Natural killer cell (primary cell): ENCODE measurements around the gene ANKRD12. TPM values are rescaled to one million over a fixed set of nuclear protein-coding genes. Genes with fewer than 3 reads are reported as not detected.
A peak's percentile ranks its signal among the peaks of the same experiment; 100 is the strongest.

Experiments
- ATAC-seq, 3 donors: fragments of 150-1000 bp in 2 of 3; fragments of 200-7000 bp in 1 of 3; cut with Tn5 transposase; 1 replicate in 1 of 3; 2 replicates in 2 of 3; pipeline ENCODE4 v1.10.0; 2021; ENCODE audit warnings: mild to moderate bottlenecking in 2 of 3, moderate library complexity in 2 of 3
- DNase-seq, 2 donors: peaks; one replicate each; pipeline versions ENCODE4 v3.0.0 to v3.0.0-alpha.2; 2013 to 2021; ENCODE audit warnings: mixed read lengths in 1 of 2
- H3K27ac ChIP-seq: one replicate; pipeline ENCODE4 v1.5.1; 2013; ENCODE audit warnings: mild to moderate bottlenecking, low read length
- H3K27me3 ChIP-seq: one replicate; pipeline ENCODE4 v1.6.1; 2013; ENCODE audit warnings: low read length; ENCODE audit not compliant: control insufficient read depth, insufficient read depth
- H3K36me3 ChIP-seq: one replicate; pipeline ENCODE4 v1.6.1; 2013; ENCODE audit warnings: low read length; ENCODE audit not compliant: control insufficient read depth, insufficient read depth
- H3K4me1 ChIP-seq: one replicate; pipeline ENCODE4 v1.6.1; 2013; ENCODE audit warnings: low read length; ENCODE audit not compliant: control insufficient read depth, insufficient read depth
- H3K4me3 ChIP-seq: one replicate; pipeline ENCODE4 v1.5.1; 2013; ENCODE audit warnings: low read length
- H3K9me3 ChIP-seq: one replicate; pipeline ENCODE4 v1.6.1; 2013; ENCODE audit warnings: low read length; ENCODE audit not compliant: control insufficient read depth, insufficient read depth
- H3K27ac Mint-ChIP-seq, 2 donors: one replicate each; pipeline ENCODE4 v1.8.0; 2022; ENCODE audit warnings: mild to moderate bottlenecking in 2 of 2, mixed read lengths in 2 of 2, moderate library complexity in 1 of 2
- H3K27me3 Mint-ChIP-seq, 2 donors: one replicate each; pipeline ENCODE4 v1.8.0; 2022; ENCODE audit warnings: low read depth in 2 of 2, mixed read lengths in 2 of 2
- H3K36me3 Mint-ChIP-seq: one replicate; pipeline ENCODE4 v1.8.0; 2022; ENCODE audit warnings: mixed read lengths
- H3K4me1 Mint-ChIP-seq, 2 donors: one replicate each; pipeline ENCODE4 v1.8.0; 2022; ENCODE audit warnings: mixed read lengths in 2 of 2
- H3K4me3 Mint-ChIP-seq: one replicate; pipeline ENCODE4 v1.8.0; 2022; ENCODE audit warnings: mild to moderate bottlenecking, moderate library complexity, mixed read lengths
- H3K9me3 Mint-ChIP-seq, 2 donors: one replicate each; pipeline ENCODE4 v1.8.0; 2022; ENCODE audit warnings: mixed read lengths in 2 of 2
- CTCF ChIP-seq: fragments of 200-600 bp; IDR thresholded peaks from one replicate; pipeline ENCODE4 v1.8.0; 2022; ENCODE audit warnings: antibody characterized with exemption
- WGBS: methylation state at CpG from one replicate; pipeline ENCODE4 v1.1.7; 2013; ENCODE audit warnings: missing lambda C conversion rate; ENCODE audit not compliant: insufficient coverage; 5-methylcytosine and 5-hydroxymethylcytosine counted together
- intact Hi-C: fragments of 100-400 bp; cut with micrococcal nuclease; formaldehyde crosslinking; loops from one replicate; pipeline ENCODE4 v1.14.2; 2022
- total RNA-seq, 4 donors: library from RNA; stranded (reverse); fragments of 120-200 nt in 1 of 4; gene quantifications; one replicate each; pipeline versions ENCODE4 v1.2.3 to v1.2.4, GENCODE V29; 2013 to 2022

Gene ANKRD12
- total RNA-seq, 3 donors from 2014 or later (not counting 1 experiment from before 2014, with no cell fraction given) = 136 to 148 (median 141) TPM

DNA sequence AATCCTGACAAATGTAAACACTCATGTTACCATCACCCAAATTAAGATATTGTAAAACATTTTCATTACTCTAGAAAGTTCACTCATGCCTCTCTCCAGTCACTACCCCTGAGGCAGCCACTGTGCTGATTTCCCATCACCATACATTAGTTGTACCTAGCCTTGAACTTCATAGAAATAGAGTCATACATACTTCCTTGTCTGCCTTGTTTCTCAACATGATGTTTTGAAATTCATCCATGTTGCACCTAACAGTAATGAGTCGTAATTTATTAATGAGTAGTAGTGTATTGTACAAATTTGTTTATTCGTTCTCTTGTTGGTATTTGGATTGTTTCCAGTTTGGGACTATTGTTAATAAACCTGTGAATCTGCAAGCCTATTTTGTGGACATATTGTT is 149.0 kb downstream of the ANKRD12 start:
- Histone ChIP-seq H3K27ac (no peak overlapping the region), H3K4me1 (no peaks in the 10 kb centered on the region), H3K27me3 (no peaks in the 10 kb centered on the region), H3K9me3 (no peaks in the 10 kb centered on the region), H3K36me3 (peaks cover 18% of the 10 kb centered on the region), H3K4me3 (no peak overlapping the region)
- Mint-ChIP-seq H3K4me1 (no peaks in the 10 kb centered on the region), H3K36me3 (peaks cover 7% of the 10 kb centered on the region), H3K4me3 (no peak overlapping the region), H3K27me3 (no peaks in the 10 kb centered on the region), H3K27ac (no peak overlapping the region), H3K9me3 (no peaks in the 10 kb centered on the region)
- TF ChIP-seq CTCF = no peak
- intact Hi-C loops = no loop called here
- ATAC-seq = no peak
- no peak for DNase-seq
- no CpG with 5 or more reads among the region's 2 CpGs for WGBS

- H3K27me3 Mint-ChIP-seq = no peaks in the 10 kb centered on the region
- Histone ChIP-seq H3K27ac (no peak overlapping the region), H3K36me3 (peaks cover 7% of the 10 kb centered on the region), H3K4me3 (no peak overlapping the region), H3K9me3 (no peaks in the 10 kb centered on the region), H3K4me1 (no peaks in the 10 kb centered on the region), H3K27me3 (no peaks in the 10 kb centered on the region)
- no peak overlapping the region for H3K4me3 Mint-ChIP-seq
- 96% methylated on average over 4 of the region's 7 CpGs for WGBS
- ATAC-seq (no peak), DNase-seq (no peak)
- no peaks in the 10 kb centered on the region for H3K4me1 Mint-ChIP-seq
- no peaks in the 10 kb centered on the region for H3K36me3 Mint-ChIP-seq
- no peaks in the 10 kb centered on the region for H3K9me3 Mint-ChIP-seq
- no peak for TF ChIP-seq CTCF
- peak overlapping the region in 1 of 2 donors; percentile 33 for H3K27ac Mint-ChIP-seq
- intact Hi-C loops = no loop called here
These were observed 150.5 kb downstream of the ANKRD12 start for GRCh38 chr18:9287036-9287435.

- DNase-seq (no peak), ATAC-seq (no peak)
- no peaks in the 10 kb centered on the region for H3K4me1 ChIP-seq
- Mint-ChIP-seq H3K36me3 (peaks cover 5% of the 10 kb centered on the region), H3K27ac (no peak overlapping the region), H3K9me3 (peaks cover 0 to 3% of the 10 kb centered on the region in 2 donors), H3K4me1 (no peaks in the 10 kb centered on the region), H3K27me3 (no peaks in the 10 kb centered on the region), H3K4me3 (no peak overlapping the region)
- no peaks in the 10 kb centered on the region for H3K36me3 ChIP-seq
- no peaks in the 10 kb centered on the region for H3K27me3 ChIP-seq
- no peak for TF ChIP-seq CTCF
- no peak overlapping the region for H3K4me3 ChIP-seq
- intact Hi-C loops = no loop called here
- no peak overlapping the region for H3K27ac ChIP-seq
- peaks cover 5% of the 10 kb centered on the region for H3K9me3 ChIP-seq
These were observed 153.1 kb downstream of the ANKRD12 start for GRCh38 chr18:9289698-9290097.

DNA sequence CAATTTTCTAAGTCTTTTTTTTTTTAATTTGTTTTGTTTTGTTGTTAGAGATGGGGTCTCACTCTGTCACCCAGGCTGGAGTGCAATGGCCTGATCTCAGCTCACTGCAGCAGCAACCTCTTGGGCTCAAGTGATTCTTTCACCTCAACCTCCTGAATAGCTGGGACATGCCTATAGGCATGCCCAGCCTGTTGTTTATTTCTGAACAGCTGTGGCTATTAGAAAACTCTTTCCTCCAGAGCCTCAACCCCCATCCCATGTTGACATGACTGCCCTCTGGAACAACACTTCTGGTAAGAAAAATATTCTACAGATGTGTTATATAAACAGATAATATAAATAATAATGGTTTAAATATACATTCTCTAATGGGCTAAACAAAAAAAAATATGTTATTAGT is 153.6 kb downstream of the ANKRD12 start:
- H3K36me3 Mint-ChIP-seq = peaks cover 5% of the 10 kb centered on the region
- no peaks in the 10 kb centered on the region for H3K27me3 ChIP-seq
- H3K27ac Mint-ChIP-seq = no peak overlapping the region
- H3K9me3 ChIP-seq = peaks cover 5% of the 10 kb centered on the region
- no peaks in the 10 kb centered on the region for H3K4me1 Mint-ChIP-seq
- H3K4me3 Mint-ChIP-seq = no peak overlapping the region
- H3K36me3 ChIP-seq = no peaks in the 10 kb centered on the region
- H3K9me3 Mint-ChIP-seq = peaks cover 0 to 3% of the 10 kb centered on the region in 2 donors
- intact Hi-C loops = no loop called here
- H3K4me1 ChIP-seq = no peaks in the 10 kb centered on the region
- ATAC-seq = no peak
- no peak for TF ChIP-seq CTCF
- no peaks in the 10 kb centered on the region for H3K27me3 Mint-ChIP-seq
- no peak for DNase-seq
- no peak overlapping the region for H3K4me3 ChIP-seq
- H3K27ac ChIP-seq = no peak overlapping the region
